Mesothelial cell of epicardium (in vitro differentiated cells): ENCODE results near the gene FAM174A. TPM values are rescaled to one million over a fixed set of nuclear protein-coding genes. Genes with fewer than 3 reads are reported as not detected.

ENCODE experiments used
- DNase-seq, 2 experiments: peaks; one replicate each; pipeline ENCODE4 v3.0.0; 2021; ENCODE audit warnings: low spot score in 2 of 2; ENCODE audit not compliant: unreplicated experiment in 2 of 2
- H3K27ac Mint-ChIP-seq: 2 replicates; pipeline ENCODE4 v1.8.0; 2021; ENCODE audit warnings: mixed read lengths
- H3K27me3 Mint-ChIP-seq: 2 replicates; pipeline ENCODE4 v1.8.0; 2021; ENCODE audit warnings: low read depth, mixed read lengths
- H3K36me3 Mint-ChIP-seq: 2 replicates; pipeline ENCODE4 v1.8.0; 2021; ENCODE audit warnings: mixed read lengths
- H3K4me1 Mint-ChIP-seq: 2 replicates; pipeline ENCODE4 v1.8.0; 2021; ENCODE audit warnings: mixed read lengths
- H3K4me3 Mint-ChIP-seq: 2 replicates; pipeline ENCODE4 v1.8.0; 2021; ENCODE audit warnings: mild to moderate bottlenecking, moderate library complexity, mixed read lengths
- H3K9me3 Mint-ChIP-seq: 2 replicates; pipeline ENCODE4 v1.8.0; 2021; ENCODE audit warnings: mixed read lengths
- CTCF ChIP-seq: fragments of 200-600 bp; sonication (generic); IDR thresholded peaks from one replicate; pipeline ENCODE4 v1.5.0; 2021; ENCODE audit warnings: antibody characterized with exemption; ENCODE audit not compliant: unreplicated experiment
- total RNA-seq: library from RNA; stranded (reverse); gene quantifications from 3 replicates; pipeline ENCODE4 v1.2.1, GENCODE V29; 2021

The FAM174A gene
- total RNA-seq, 1 donor from 2014 or later: 12.5 TPM

GRCh38 chr5:100575815-100576214, 40.6 kb downstream of the FAM174A start:
- peaks cover 5% of the 10 kb centered on the region for H3K9me3 Mint-ChIP-seq
- no peaks in the 10 kb centered on the region for H3K27me3 Mint-ChIP-seq
- DNase-seq: no peak
- peaks cover 10% of the 10 kb centered on the region for H3K36me3 Mint-ChIP-seq
- no peak overlapping the region for H3K27ac Mint-ChIP-seq
- H3K4me3 Mint-ChIP-seq: no peak overlapping the region
- peaks cover 4% of the 10 kb centered on the region for H3K4me1 Mint-ChIP-seq
- no peak for TF ChIP-seq CTCF

GRCh38 chr5:100576217-100576751, 41.1 kb downstream of the FAM174A start:
- DNase-seq: no peak
- H3K27me3 Mint-ChIP-seq: no peaks in the 10 kb centered on the region
- H3K36me3 Mint-ChIP-seq: peaks cover 11% of the 10 kb centered on the region
- TF ChIP-seq CTCF: no peak
- H3K27ac Mint-ChIP-seq: peak overlapping the region; percentile 28
- no peak overlapping the region for H3K4me3 Mint-ChIP-seq
- peaks cover 4% of the 10 kb centered on the region for H3K4me1 Mint-ChIP-seq
- H3K9me3 Mint-ChIP-seq: peaks cover 5% of the 10 kb centered on the region

GRCh38 chr5:100577506-100577905, 42.3 kb downstream of the FAM174A start:
- TF ChIP-seq CTCF: no peak
- H3K27ac Mint-ChIP-seq: no peak overlapping the region
- DNase-seq: no peak
- peaks cover 5% of the 10 kb centered on the region for H3K9me3 Mint-ChIP-seq
- H3K36me3 Mint-ChIP-seq: peaks cover 13% of the 10 kb centered on the region
- peaks cover 4% of the 10 kb centered on the region for H3K4me1 Mint-ChIP-seq
- H3K27me3 Mint-ChIP-seq: no peaks in the 10 kb centered on the region
- no peak overlapping the region for H3K4me3 Mint-ChIP-seq

GRCh38 chr5:100584069-100584468, 48.9 kb downstream of the FAM174A start:
- DNase-seq: no peak
- Mint-ChIP-seq H3K4me3 (no peak overlapping the region), H3K36me3 (peaks cover 19% of the 10 kb centered on the region), H3K9me3 (peaks cover 5% of the 10 kb centered on the region), H3K27ac (no peak overlapping the region), H3K27me3 (no peaks in the 10 kb centered on the region), H3K4me1 (no peaks in the 10 kb centered on the region)
- TF ChIP-seq CTCF: no peak

- H3K9me3 Mint-ChIP-seq: peaks cover 5% of the 10 kb centered on the region
- DNase-seq: no peak
- no peak for TF ChIP-seq CTCF
- H3K4me1 Mint-ChIP-seq: no peaks in the 10 kb centered on the region
- H3K36me3 Mint-ChIP-seq: peaks cover 17% of the 10 kb centered on the region
- no peak overlapping the region for H3K4me3 Mint-ChIP-seq
- H3K27me3 Mint-ChIP-seq: no peaks in the 10 kb centered on the region
- no peak overlapping the region for H3K27ac Mint-ChIP-seq
Measured at GRCh38 chr5:100584889-100585288, 49.7 kb downstream of the FAM174A start.

GRCh38 chr5:100590867-100591266, 55.7 kb downstream of the FAM174A start:
- no peak overlapping the region for H3K27ac Mint-ChIP-seq

More at GRCh38 chr5:100590867-100591266, 55.7 kb downstream of the FAM174A start:
- Mint-ChIP-seq H3K36me3 (peaks cover 7% of the 10 kb centered on the region), H3K4me1 (no peaks in the 10 kb centered on the region), H3K27me3 (no peaks in the 10 kb centered on the region), H3K4me3 (no peak overlapping the region), H3K9me3 (no peaks in the 10 kb centered on the region)
- no peak for DNase-seq
- no peak for TF ChIP-seq CTCF
